Endodermal cell (in vitro differentiated cells): ENCODE data around the gene SELPLG. TPM values are rescaled to one million over a fixed set of nuclear protein-coding genes. Genes with fewer than 3 reads are reported as not detected.
A peak's percentile ranks its signal among the peaks of the same experiment; 100 is the strongest.

Experiments used
- DNase-seq: peaks from one replicate; pipeline ENCODE4 v3.0.0-alpha.2; 2017
- H3K27ac ChIP-seq: 2 replicates; pipeline ENCODE4 v1.5.1; 2013; ENCODE audit warnings: mild to moderate bottlenecking, low read depth, low read length, moderate library complexity
- H3K27me3 ChIP-seq: 2 replicates; pipeline ENCODE4 v1.6.1; 2013; ENCODE audit warnings: mild to moderate bottlenecking, low read length, moderate library complexity; ENCODE audit not compliant: insufficient read depth, control insufficient read depth, poor library complexity, severe bottlenecking
- H3K36me3 ChIP-seq: 2 replicates; pipeline ENCODE4 v1.7.0; 2013; ENCODE audit warnings: mild to moderate bottlenecking, low read length, moderate library complexity; ENCODE audit not compliant: control insufficient read depth, insufficient read depth
- H3K4me1 ChIP-seq: one replicate; pipeline ENCODE4 v1.7.0; 2013; ENCODE audit warnings: low read length; ENCODE audit not compliant: control insufficient read depth, insufficient read depth
- H3K4me3 ChIP-seq: 2 replicates; pipeline ENCODE4 v1.5.1; 2013; ENCODE audit warnings: mild to moderate bottlenecking, low read length, moderate library complexity
- H3K9ac ChIP-seq: 2 replicates; pipeline ENCODE4 v1.6.1; 2013; ENCODE audit warnings: mild to moderate bottlenecking, low read length, moderate library complexity; ENCODE audit not compliant: poor library complexity, severe bottlenecking; ENCODE audit errors: extremely low read depth
- H3K9me3 ChIP-seq: 2 replicates; pipeline ENCODE4 v1.6.1; 2013; ENCODE audit warnings: mild to moderate bottlenecking, low read length, moderate library complexity; ENCODE audit not compliant: control insufficient read depth
- H3K27ac Mint-ChIP-seq: 2 replicates; pipeline ENCODE4 v1.8.0; 2020; ENCODE audit warnings: mixed read lengths
- H3K27me3 Mint-ChIP-seq: 2 replicates; pipeline ENCODE4 v1.8.0; 2021; ENCODE audit warnings: mild to moderate bottlenecking, mixed read lengths; ENCODE audit not compliant: insufficient read depth
- H3K36me3 Mint-ChIP-seq: 2 replicates; pipeline ENCODE4 v1.8.0; 2020; ENCODE audit warnings: low read depth, mixed read lengths
- H3K4me1 Mint-ChIP-seq: 2 replicates; pipeline ENCODE4 v1.8.0; 2020; ENCODE audit warnings: mixed read lengths
- H3K4me3 Mint-ChIP-seq: 2 replicates; pipeline ENCODE4 v1.8.0; 2020; ENCODE audit warnings: mild to moderate bottlenecking, moderate library complexity, mixed read lengths
- H3K9me3 Mint-ChIP-seq: 2 replicates; pipeline ENCODE4 v1.8.0; 2020; ENCODE audit warnings: mild to moderate bottlenecking, mixed read lengths
- CTCF ChIP-seq: fragments of 200-600 bp; sonication (generic); conservative IDR thresholded peaks from 2 replicates; pipeline ENCODE4 v1.5.0; 2021; ENCODE audit warnings: antibody characterized with exemption, mild to moderate bottlenecking
- WGBS, 2 experiments: methylation state at CpG; one replicate each; pipeline versions ENCODE4 v1.1.5 to v1.1.7; 2013; ENCODE audit warnings: missing lambda C conversion rate in 2 of 2, mixed read lengths in 1 of 2; ENCODE audit not compliant: insufficient coverage in 1 of 2, insufficient read length in 1 of 2; 5-methylcytosine and 5-hydroxymethylcytosine counted together
- total RNA-seq, 2 donors: library from RNA; stranded (reverse); fragmentation: NEBNext Ultra II Directional in 1 of 2; extraction: Animal tissue kit (Norgen Biotek cat#: 25700) in 1 of 2; gene quantifications; 2 replicates in 1 of 2; 3 replicates in 1 of 2; pipeline ENCODE4 v1.2.1, GENCODE V29; 2021

Gene SELPLG
- total RNA-seq, 2 donors from 2014 or later = 0.13 TPM; not detected in 1

- no peaks in the 10 kb centered on the region for H3K27me3 ChIP-seq
- TF ChIP-seq CTCF = no peak
- Mint-ChIP-seq H3K4me3 (no peak overlapping the region), H3K4me1 (peaks cover 2% of the 10 kb centered on the region), H3K27ac (no peak overlapping the region), H3K27me3 (no peaks in the 10 kb centered on the region), H3K9me3 (no peaks in the 10 kb centered on the region), H3K36me3 (peaks cover 42% of the 10 kb centered on the region)
- no peak overlapping the region for H3K4me3 ChIP-seq
- H3K9ac ChIP-seq = no peak overlapping the region
- H3K4me1 ChIP-seq = no peaks in the 10 kb centered on the region
- H3K27ac ChIP-seq = no peak overlapping the region
- H3K36me3 ChIP-seq = peaks cover 73% of the 10 kb centered on the region
- H3K9me3 ChIP-seq = no peaks in the 10 kb centered on the region
- WGBS, 2 experiments = 93 to 95% methylated on average over 6 to 7 of the region's 7 CpGs
- no peak for DNase-seq
These were observed 11.1 kb upstream of the SELPLG start for GRCh38 chr12:108644811-108645120.

- no peaks in the 10 kb centered on the region for H3K27me3 ChIP-seq
- no peaks in the 10 kb centered on the region for H3K4me1 ChIP-seq
- H3K9ac ChIP-seq = no peak overlapping the region
- Mint-ChIP-seq H3K4me3 (no peak overlapping the region), H3K4me1 (peaks cover 2% of the 10 kb centered on the region), H3K27me3 (no peaks in the 10 kb centered on the region), H3K27ac (no peak overlapping the region), H3K9me3 (no peaks in the 10 kb centered on the region), H3K36me3 (peaks cover 39% of the 10 kb centered on the region)
- H3K4me3 ChIP-seq = no peak overlapping the region
- 91 to 95% methylated on average over 17 to 18 of the region's 18 CpGs for WGBS, 2 experiments
- H3K36me3 ChIP-seq = peaks cover 67% of the 10 kb centered on the region
- DNase-seq = peak; percentile 41
- TF ChIP-seq CTCF = no peak
- no peaks in the 10 kb centered on the region for H3K9me3 ChIP-seq
- no peak overlapping the region for H3K27ac ChIP-seq
These were observed 10.5 kb upstream of the SELPLG start for GRCh38 chr12:108643941-108644810.

GRCh38 chr12:108642899-108643654 is 9.4 kb upstream of the SELPLG start:
- H3K27me3 Mint-ChIP-seq = no peaks in the 10 kb centered on the region
- H3K27ac Mint-ChIP-seq = no peak overlapping the region
- peaks cover 56% of the 10 kb centered on the region for H3K36me3 ChIP-seq
- no peak overlapping the region for H3K4me3 ChIP-seq
- no peaks in the 10 kb centered on the region for H3K9me3 ChIP-seq
- peaks cover 8% of the 10 kb centered on the region for H3K4me1 ChIP-seq
- peaks cover 29% of the 10 kb centered on the region for H3K36me3 Mint-ChIP-seq
- H3K4me1 Mint-ChIP-seq = peaks cover 8% of the 10 kb centered on the region
- H3K27me3 ChIP-seq = no peaks in the 10 kb centered on the region
- TF ChIP-seq CTCF = no peak
- H3K9me3 Mint-ChIP-seq = no peaks in the 10 kb centered on the region
- peak overlapping the region; percentile 68 for H3K27ac ChIP-seq
- no peak overlapping the region for H3K9ac ChIP-seq
- no peak overlapping the region for H3K4me3 Mint-ChIP-seq
- WGBS, 2 experiments = 80 to 100% methylated on average over 1 of the region's 1 CpG
- DNase-seq = no peak
